Measurements from ENCODE around the gene CACNA1I. TPM values are rescaled to one million over a fixed set of nuclear protein-coding genes. Genes with fewer than 3 reads are reported as not detected.

Gene CACNA1I
- total RNA-seq, 3 donors from 2014 or later (not counting 1 experiment from before 2014, with no cell fraction given) = 0.05 to 0.83 (median 0.72) TPM

GRCh38 chr22:39558254-39558727 is 12.3 kb upstream of the CACNA1I start:
- H3K27ac Mint-ChIP-seq = no peak overlapping the region
- Histone ChIP-seq H3K36me3 (ENCODE audit: control insufficient read depth, insufficient read depth, low read length) (no peaks in the 10 kb centered on the region), H3K27me3 (ENCODE audit: control insufficient read depth, insufficient read depth, low read length) (peaks cover 25% of the 10 kb centered on the region), H3K9me3 (ENCODE audit: control insufficient read depth, insufficient read depth, low read length) (no peaks in the 10 kb centered on the region), H3K4me1 (ENCODE audit: control insufficient read depth, insufficient read depth, low read length) (peaks cover 6% of the 10 kb centered on the region), H3K4me3 (ENCODE audit: low read length) (no peak overlapping the region), H3K27ac (ENCODE audit: low read length) (no peak overlapping the region)
- intact Hi-C loops (cut with micrococcal nuclease) = no loop called here
- 16% methylated on average over 34 of the region's 34 CpGs for WGBS (ENCODE audit: insufficient coverage)
- no peak for ATAC-seq
- H3K27me3 Mint-ChIP-seq (ENCODE audit: low read depth in 2 of 2) = peaks cover 20 to 48% of the 10 kb centered on the region in 2 donors
- H3K4me3 Mint-ChIP-seq = no peak overlapping the region
- no peak for TF ChIP-seq CTCF (IDR thresholded peaks at IDR 0.05)
- H3K9me3 Mint-ChIP-seq = no peaks in the 10 kb centered on the region
- peak in 1 of 2 donors; percentile 14 for DNase-seq
- peaks cover 5 to 7% of the 10 kb centered on the region in 2 donors for H3K4me1 Mint-ChIP-seq
- H3K36me3 Mint-ChIP-seq = no peaks in the 10 kb centered on the region

- H3K4me1 ChIP-seq (ENCODE audit: control insufficient read depth, insufficient read depth, low read length) = peaks cover 6% of the 10 kb centered on the region
- Mint-ChIP-seq H3K4me1 (peaks cover 5 to 7% of the 10 kb centered on the region in 2 donors), H3K9me3 (no peaks in the 10 kb centered on the region), H3K27me3 (ENCODE audit: low read depth in 2 of 2) (peaks cover 19 to 48% of the 10 kb centered on the region in 2 donors), H3K36me3 (no peaks in the 10 kb centered on the region), H3K27ac (no peak overlapping the region), H3K4me3 (no peak overlapping the region)
- intact Hi-C loops (cut with micrococcal nuclease) = no loop called here
- DNase-seq = no peak
- H3K27ac ChIP-seq (ENCODE audit: low read length) = no peak overlapping the region
- 97% methylated on average over 14 of the region's 14 CpGs for WGBS (ENCODE audit: insufficient coverage)
- H3K4me3 ChIP-seq (ENCODE audit: low read length) = no peak overlapping the region
- no peak for TF ChIP-seq CTCF (IDR thresholded peaks at IDR 0.05)
- H3K27me3 ChIP-seq (ENCODE audit: control insufficient read depth, insufficient read depth, low read length) = peaks cover 23% of the 10 kb centered on the region
- H3K9me3 ChIP-seq (ENCODE audit: control insufficient read depth, insufficient read depth, low read length) = no peaks in the 10 kb centered on the region
- ATAC-seq = no peak
- H3K36me3 ChIP-seq (ENCODE audit: control insufficient read depth, insufficient read depth, low read length) = no peaks in the 10 kb centered on the region
Observed at GRCh38 chr22:39558950-39559349, 11.6 kb upstream of the CACNA1I start.

- Mint-ChIP-seq H3K9me3 (no peaks in the 10 kb centered on the region), H3K27me3 (ENCODE audit: low read depth in 2 of 2) (peaks cover 19 to 43% of the 10 kb centered on the region in 2 donors), H3K4me3 (no peak overlapping the region), H3K4me1 (peaks cover 5 to 7% of the 10 kb centered on the region in 2 donors), H3K36me3 (no peaks in the 10 kb centered on the region), H3K27ac (no peak overlapping the region)
- Histone ChIP-seq H3K27me3 (ENCODE audit: control insufficient read depth, insufficient read depth, low read length) (peaks cover 23% of the 10 kb centered on the region), H3K9me3 (ENCODE audit: control insufficient read depth, insufficient read depth, low read length) (no peaks in the 10 kb centered on the region), H3K27ac (ENCODE audit: low read length) (no peak overlapping the region), H3K4me3 (ENCODE audit: low read length) (no peak overlapping the region), H3K4me1 (ENCODE audit: control insufficient read depth, insufficient read depth, low read length) (peaks cover 6% of the 10 kb centered on the region), H3K36me3 (ENCODE audit: control insufficient read depth, insufficient read depth, low read length) (no peaks in the 10 kb centered on the region)
- ATAC-seq = no peak
- peak in 1 of 2 donors; percentile 14 for DNase-seq
- 65% methylated on average over 8 of the region's 11 CpGs for WGBS (ENCODE audit: insufficient coverage)
- intact Hi-C loops (cut with micrococcal nuclease) = no loop called here
- peak; percentile 16 for TF ChIP-seq CTCF (IDR thresholded peaks at IDR 0.05)
Observed at GRCh38 chr22:39559456-39560105, 11.0 kb upstream of the CACNA1I start.

Measured in natural killer cell (primary cell).